HT-29 (cell line): ENCODE data around the gene MARCHF10. TPM values are rescaled to one million over a fixed set of nuclear protein-coding genes. Genes with fewer than 3 reads are reported as not detected.
"Not testable (repeated sequence)": the region's sequence is repeated elsewhere in the genome, so short reads cannot be mapped to it uniquely, and the experiment has no call there.

ENCODE experiments used
- DNase-seq: peaks from one replicate; pipeline ENCODE4 v3.0.0-alpha.2; 2015; ENCODE audit warnings: low spot score
- total RNA-seq: library from RNA; depleted of rRNA; stranded (reverse); fragments of >200 nt; shearing (Covaris generic); gene quantifications from 2 replicates; pipeline ENCODE4 v1.2.3, GENCODE V29; 2014

MARCHF10 gene
- total RNA-seq, 1 experiment from 2014 or later, result not detected

DNA sequence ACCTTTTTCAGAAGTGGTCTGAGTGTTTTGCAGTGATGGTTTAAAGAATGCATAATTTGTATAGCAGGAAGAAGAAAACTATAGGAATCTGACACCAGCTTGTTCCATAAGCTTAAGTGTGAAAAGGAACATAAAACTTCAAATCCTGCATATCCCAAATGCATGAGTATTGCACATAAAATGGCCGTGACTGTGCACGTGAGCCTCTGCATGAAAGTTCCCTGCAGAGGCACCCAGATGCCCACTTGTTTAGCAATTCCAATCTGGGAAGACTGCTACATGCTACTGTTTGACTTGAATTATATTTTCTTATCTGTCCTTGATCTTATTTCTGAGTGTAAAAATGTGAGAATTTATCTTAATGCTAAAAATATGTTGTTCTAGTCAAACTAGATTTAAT is 21.5 kb downstream of the MARCHF10 start:
- DNase-seq, result no peak

DNA sequence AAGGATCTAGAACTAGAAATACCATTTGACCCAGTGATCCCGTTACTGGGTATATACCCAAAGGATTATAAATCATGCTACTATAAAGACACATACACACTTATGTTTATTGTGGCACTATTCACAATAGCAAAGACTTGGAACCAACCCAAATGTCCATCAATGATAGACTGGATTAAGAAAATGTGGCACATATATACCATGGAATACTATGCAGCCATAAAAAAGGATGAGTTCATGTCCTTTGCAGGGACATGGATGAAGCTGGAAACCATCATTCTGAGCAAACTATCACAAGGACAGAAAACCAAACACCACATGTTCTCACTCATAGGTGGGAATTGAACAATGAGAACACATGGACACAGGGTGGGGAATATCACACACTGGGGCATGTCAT is 22.1 kb downstream of the MARCHF10 start:
- DNase-seq, result not testable (repeated sequence)

DNA sequence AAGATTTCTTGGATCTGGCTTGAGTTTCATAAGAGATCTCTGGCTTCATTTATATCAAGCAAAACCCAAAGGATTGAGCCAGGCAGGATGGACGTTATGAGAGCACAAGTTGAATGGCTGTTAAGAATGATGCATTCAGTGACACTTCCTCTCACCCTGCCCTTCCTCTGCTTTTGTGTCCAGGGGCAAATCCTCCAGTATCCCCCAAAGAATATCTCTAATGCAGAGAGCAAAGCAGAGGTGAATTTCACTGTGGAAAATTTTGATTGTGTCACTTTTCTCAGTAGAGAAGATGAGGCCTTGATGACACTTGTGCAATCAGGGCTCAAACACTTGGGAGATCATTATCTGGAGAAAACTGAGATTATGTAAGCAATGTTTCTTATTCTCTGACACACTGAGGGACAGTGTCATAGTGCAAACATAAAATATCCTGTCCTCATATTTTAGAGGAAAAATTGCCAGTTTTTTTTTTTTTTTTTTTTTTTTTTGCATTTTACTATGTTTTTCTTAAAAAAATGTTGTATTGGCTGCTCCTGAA is 25.3 kb downstream of the MARCHF10 start:
- DNase-seq, result no peak

DNA sequence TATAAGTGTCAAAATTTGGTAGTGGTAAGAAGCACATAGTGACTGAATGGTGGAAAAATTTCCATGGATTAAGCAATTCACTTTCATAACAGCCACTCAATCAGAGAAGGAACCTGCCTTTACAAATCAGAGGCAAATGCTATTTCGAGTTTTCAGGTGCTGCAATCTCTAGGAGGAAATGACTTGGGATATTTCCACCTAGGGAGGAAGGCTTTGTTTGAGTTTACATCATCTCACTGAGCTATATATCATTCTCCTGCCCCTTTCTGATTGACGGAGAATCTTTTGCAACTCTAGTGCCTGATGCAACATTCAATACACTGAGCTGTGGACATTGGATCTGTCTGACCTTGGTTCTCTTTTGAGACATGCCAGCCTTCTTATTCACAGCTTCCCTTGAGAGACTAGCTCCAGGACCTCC is 26.3 kb downstream of the MARCHF10 start:
- no peak for DNase-seq

DNA sequence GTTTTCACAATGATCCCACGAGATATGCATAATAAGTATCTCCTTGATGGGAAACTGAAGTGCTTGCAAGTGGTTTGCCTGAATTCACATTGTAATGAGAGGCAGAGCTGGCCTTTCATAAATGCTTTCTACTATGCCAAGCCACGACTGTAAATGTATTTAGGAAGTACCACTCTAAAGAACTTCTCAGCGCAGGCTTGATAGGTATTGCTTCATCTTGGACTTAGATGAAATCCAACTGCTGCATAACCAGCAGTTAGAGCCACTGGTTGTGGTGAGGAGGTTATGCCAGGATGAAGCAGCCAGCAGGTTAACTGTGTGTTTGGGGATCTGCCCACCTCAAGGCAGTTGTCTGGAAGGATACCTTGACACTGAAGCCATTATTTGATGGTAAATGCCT is 26.8 kb downstream of the MARCHF10 start:
- DNase-seq, result no peak

GRCh38 chr17:62780951-62781350 is 27.2 kb downstream of the MARCHF10 start:
- DNase-seq, result no peak

- no peak for DNase-seq
Measured at GRCh38 chr17:62780269-62780668, 27.8 kb downstream of the MARCHF10 start.

DNA sequence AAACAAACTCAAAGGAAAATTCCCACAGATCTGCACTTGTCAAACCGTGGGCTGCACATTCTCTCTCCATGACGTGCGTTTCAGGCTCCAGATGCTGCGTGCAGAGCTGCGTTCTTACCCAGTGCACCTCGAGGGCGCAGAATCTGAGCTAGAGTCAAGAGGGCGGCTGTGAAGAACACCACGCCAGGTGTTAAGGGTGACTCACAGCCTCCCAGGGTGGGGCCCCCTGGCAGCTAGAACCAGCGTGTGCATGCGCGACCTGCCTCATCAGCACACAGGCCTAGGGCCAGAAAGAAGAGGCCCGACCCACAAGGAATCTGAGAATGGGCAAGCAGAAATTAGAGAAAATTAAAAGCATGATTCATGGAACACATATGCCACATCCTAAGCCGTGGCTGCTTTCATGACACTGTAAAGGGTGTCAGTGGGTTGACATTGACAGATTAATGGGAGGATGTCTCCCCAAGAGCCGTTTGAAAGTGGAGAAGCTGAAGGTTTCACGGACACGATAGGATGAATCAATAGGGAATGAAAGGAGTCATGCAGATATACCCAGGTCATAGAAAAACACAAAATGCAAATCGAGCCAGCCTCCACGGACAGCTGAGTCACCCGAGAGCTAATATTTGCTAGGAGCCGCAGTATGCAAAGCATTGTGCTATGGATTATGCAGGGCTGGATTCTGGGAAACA is 29.0 kb downstream of the MARCHF10 start:
- peak; percentile 58 for DNase-seq

GRCh38 chr17:62775876-62776275 is 32.2 kb downstream of the MARCHF10 start:
- DNase-seq, result no peak

DNA sequence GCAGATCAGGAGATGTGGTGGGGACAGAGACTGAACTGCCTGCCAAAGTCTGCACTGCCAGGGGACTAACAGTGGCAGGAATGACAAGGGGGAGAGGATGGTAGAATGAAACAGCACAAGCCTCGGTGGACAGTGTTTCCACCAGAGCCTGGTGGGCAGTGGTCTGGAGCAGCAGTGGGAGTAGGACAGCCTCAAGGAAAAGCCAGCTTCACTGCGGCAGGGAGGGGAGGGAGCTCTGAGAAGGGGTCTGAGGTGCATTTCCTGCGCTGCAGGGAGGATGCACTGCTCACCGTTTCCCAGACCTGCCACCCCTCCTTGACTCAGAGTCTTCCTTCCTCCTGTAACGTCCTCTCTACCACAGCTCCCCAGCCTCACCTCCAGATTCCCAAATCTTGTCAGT is 33.8 kb downstream of the MARCHF10 start:
- DNase-seq, result no peak

- no peak for DNase-seq
Measured at GRCh38 chr17:62767997-62768396, 40.1 kb downstream of the MARCHF10 start.

DNA sequence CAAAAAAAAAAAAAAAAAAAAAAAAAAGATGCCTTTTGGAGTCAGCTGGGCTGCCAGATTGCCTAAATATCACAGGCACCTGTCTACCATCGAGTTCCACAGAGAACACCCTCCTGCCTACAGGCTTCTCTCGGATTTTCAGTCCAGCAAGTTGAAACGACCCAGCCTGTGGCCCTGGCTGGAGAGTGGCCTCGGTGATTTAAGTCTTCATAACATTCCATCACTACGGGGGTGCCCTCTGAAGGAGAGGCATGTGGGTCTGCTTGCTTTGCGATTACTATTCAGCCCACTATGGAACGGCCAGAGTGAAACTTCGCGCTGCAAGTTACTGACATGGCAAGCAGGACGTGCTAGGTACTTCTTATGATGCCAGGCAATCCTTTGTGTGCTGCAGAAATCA is 42.8 kb downstream of the MARCHF10 start:
- no peak for DNase-seq

GRCh38 chr17:62763891-62764600 is 44.1 kb downstream of the MARCHF10 start:
- DNase-seq, result no peak

DNA sequence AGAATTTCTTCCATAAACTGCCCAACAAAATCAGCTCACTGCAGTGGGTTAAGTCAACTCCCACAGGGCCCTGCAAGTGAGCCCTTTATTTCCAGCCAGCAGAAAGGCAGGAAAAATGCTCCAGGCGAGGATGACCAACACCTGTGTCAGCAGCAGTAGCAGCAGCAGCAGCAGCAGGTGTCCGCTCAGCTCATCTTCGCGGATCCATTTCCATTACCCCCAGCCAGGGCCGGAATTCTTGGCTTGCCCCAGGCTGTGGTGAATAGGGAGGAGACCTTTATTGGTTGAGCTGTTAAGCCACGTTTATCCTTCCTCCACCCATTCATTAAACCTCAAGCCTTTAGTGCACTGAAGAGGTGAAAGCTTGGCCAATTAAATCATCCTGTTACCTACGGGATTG is 46.2 kb downstream of the MARCHF10 start:
- DNase-seq, result no peak

- no peak for DNase-seq
Measured at GRCh38 chr17:62760945-62761267, 47.2 kb downstream of the MARCHF10 start.

DNA sequence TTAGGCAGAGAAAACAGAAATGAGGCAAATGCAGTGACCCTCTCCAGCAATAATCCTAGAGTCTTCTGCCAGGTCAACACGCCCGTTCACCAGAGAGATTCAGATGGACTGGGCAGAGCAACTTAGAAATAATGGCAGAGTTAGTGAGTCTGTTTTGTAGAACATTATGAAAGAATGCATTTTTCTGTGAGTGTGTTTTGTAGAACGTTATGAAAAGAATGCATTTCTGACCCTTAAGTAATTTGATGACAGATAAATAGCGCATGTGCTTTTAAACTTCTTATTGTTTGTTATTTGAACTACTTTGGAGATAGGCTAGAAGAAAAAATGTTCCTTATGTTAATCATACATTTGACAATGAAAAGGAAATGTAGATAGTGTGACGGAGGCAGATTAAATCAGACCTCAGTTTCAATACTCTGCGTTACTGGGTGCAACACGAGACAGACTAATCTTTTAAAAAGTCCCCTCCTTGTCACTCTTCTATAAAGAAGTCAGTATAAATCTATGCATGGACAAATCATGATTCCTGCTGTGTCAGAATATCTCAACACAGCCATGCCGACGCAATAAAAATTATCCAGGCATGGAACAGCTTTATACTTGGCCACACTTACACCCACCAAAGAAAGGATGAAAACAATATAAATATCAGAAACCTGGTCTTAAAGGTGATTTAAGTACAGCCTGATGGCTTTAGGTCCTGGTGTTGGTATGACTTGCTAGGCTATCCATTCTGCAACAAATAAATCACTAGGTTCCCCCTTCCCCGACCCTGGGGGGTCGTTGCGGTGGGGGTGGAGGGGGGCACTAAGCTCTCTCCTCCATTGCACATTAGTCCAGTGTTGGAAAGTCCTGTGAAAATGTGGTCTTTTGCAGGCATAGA is 47.8 kb downstream of the MARCHF10 start:
- no peak for DNase-seq

GRCh38 chr17:62757500-62757951 is 50.6 kb downstream of the MARCHF10 start:
- no peak for DNase-seq

DNA sequence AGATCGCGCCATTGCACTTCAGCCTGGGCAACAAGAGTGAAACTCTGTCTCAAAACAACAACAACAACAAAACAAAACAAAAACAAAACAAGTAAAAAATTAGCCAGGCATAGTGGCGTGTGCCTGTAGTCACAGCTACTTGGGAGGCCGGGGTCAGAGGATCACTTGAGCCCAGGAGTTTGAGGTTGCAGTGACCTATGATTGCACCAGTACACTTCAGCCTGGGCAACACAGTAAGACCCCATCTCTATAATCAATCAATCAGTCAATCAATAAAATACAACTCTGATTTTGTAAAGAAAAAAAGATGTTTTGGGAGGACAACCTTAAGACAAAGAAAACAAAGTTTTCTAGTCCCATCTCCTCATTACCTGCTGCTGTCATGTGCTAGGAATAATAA is 51.9 kb downstream of the MARCHF10 start:
- DNase-seq, result no peak

DNA sequence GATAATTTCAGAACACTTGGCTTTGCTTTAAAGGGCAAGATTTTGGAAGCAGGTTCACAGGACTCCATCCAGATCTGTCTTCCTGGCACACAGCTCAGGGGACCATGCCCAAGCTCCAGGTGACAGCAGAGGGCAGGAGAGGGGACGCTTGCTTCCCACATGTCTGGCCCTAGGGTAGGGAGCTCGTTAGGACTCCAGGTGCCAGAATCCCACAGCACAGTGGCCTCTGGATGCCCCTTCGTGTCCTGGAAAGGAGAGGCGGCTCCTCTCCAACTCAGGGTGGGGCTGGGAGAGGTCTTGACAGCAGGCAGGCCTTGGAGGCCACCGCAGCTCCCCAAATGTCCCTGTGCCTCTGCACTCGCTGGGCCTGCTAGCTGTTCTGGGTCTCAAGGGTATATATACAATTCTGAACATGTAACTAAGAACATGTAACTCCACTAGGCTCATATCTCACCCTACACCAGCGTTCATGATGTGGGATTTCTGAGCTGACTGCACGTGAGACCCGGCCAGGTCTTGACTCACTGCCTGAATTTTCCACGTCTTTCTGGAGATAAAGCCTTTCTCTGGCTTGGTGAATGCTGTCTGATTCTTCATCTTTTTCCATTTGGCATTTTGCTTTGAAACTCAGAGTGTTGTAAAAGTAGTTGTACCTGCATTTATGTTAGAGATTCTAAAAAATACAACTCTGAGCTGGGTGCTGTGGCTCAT is 52.8 kb downstream of the MARCHF10 start:
- peak; percentile 33 for DNase-seq

DNA sequence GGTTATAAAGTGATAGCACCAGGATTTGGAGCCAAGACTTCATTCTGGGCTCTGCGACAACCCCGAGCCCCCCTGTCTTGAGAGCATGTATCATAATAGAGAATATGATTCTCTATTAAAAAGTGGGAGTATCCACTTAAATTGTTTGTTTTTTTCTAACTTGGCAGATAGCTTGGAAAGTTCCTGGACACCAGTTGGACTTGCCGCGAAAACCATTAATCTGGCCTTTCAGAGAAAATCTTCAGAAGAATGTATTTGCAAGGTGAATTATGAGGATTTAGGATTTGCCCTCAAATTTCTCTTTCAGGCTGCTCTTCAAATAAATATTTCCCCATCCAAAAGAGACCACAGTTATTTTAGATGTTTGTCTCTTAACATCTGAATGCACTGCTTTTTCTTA is 53.5 kb downstream of the MARCHF10 start:
- no peak for DNase-seq

DNA sequence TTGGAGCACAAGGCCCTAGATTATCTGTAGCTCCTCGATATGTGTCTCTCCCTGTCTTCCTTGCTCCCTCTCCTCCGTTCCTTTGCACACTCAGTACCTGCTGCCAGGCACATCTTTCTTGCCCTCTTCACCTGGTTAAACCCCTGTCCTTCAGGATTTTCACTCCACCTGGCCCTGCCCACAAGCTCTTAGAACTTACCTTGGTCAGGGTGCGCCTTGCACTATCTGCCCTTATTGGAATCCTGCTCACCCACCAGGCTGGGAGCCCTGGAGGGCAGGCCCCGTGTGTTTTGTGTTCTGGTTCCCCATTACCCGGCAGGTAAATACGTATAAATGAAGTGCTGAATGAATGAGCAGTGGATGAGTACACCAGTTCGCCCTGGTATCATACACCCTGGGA is 54.6 kb downstream of the MARCHF10 start:
- no peak for DNase-seq
